Astrocyte (in vitro differentiated cells and primary cell): ENCODE data around the gene GPC5.

Experiments
- CTCF ChIP-seq: IDR thresholded peaks from 2 replicates; pipeline ENCODE4 v1.5.1; 2011; ENCODE audit warnings: low read depth, mild to moderate bottlenecking, inconsistent platforms, low read length, moderate library complexity; ENCODE audit not compliant: insufficient read depth
- EZH2 ChIP-seq: IDR thresholded peaks from 2 replicates; pipeline ENCODE4 v1.6.1; 2012; ENCODE audit warnings: mild to moderate bottlenecking, low read length, inconsistent platforms; ENCODE audit not compliant: insufficient read depth

- TF ChIP-seq EZH2 = no peak
- no peak for TF ChIP-seq CTCF
Observed at GRCh38 chr13:92259046-92259445, 860.6 kb downstream of the GPC5 start.
